Measurements from ENCODE around the gene PLXNA2. TPM values are rescaled to one million over a fixed set of nuclear protein-coding genes. Genes with fewer than 3 reads are reported as not detected.

PLXNA2 gene
- total and polyA plus RNA-seq, 9 donors = 17.8 to 43.3 (median 35.1) TPM

- Histone ChIP-seq H3K9me3 (replicated peaks; ENCODE audit: control insufficient read depth, low read depth, low read length) (no peaks in the 10 kb centered on the region), H3K27ac (ENCODE audit: low read length) (peak overlapping the region; percentile 90), H3K4me3 (ENCODE audit: low read length) (peak overlapping the region; percentile 83), H3K36me3 (ENCODE audit: control insufficient read depth, insufficient read depth, low read length) (peaks cover 12% of the 10 kb centered on the region), H3K4me1 (ENCODE audit: control insufficient read depth, insufficient read depth, low read length) (peaks cover 62% of the 10 kb centered on the region), H3K27me3 (ENCODE audit: control insufficient read depth, insufficient read depth, low read length) (peaks cover 19% of the 10 kb centered on the region)
- under 1% methylated on average over 54 of the region's 54 CpGs for WGBS (ENCODE audit: insufficient coverage)
- DNase-seq = no peak
These were observed 637 bp downstream of the PLXNA2 start for GRCh38 chr1:208243527-208243966.

- H3K4me1 ChIP-seq (ENCODE audit: control insufficient read depth, insufficient read depth, low read length) = peaks cover 60% of the 10 kb centered on the region
- peaks cover 12% of the 10 kb centered on the region for H3K36me3 ChIP-seq (ENCODE audit: control insufficient read depth, insufficient read depth, low read length)
- 1% methylated on average over 54 of the region's 54 CpGs for WGBS (ENCODE audit: insufficient coverage)
- H3K9me3 ChIP-seq (replicated peaks; ENCODE audit: control insufficient read depth, low read depth, low read length) = no peaks in the 10 kb centered on the region
- H3K27ac ChIP-seq (ENCODE audit: low read length) = peak overlapping the region; percentile 67
- peak overlapping the region; percentile 83 for H3K4me3 ChIP-seq (ENCODE audit: low read length)
- peak; percentile 61 for DNase-seq
- peaks cover 19% of the 10 kb centered on the region for H3K27me3 ChIP-seq (ENCODE audit: control insufficient read depth, insufficient read depth, low read length)
These were observed 1.1 kb downstream of the PLXNA2 start for GRCh38 chr1:208242941-208243526.

- Histone ChIP-seq H3K4me3 (ENCODE audit: low read length) (peak overlapping the region; percentile 83), H3K36me3 (ENCODE audit: control insufficient read depth, insufficient read depth, low read length) (peaks cover 17% of the 10 kb centered on the region), H3K27ac (ENCODE audit: low read length) (peak overlapping the region; percentile 67), H3K9me3 (replicated peaks; ENCODE audit: control insufficient read depth, low read depth, low read length) (no peaks in the 10 kb centered on the region), H3K4me1 (ENCODE audit: control insufficient read depth, insufficient read depth, low read length) (peaks cover 63% of the 10 kb centered on the region), H3K27me3 (ENCODE audit: control insufficient read depth, insufficient read depth, low read length) (peaks cover 19% of the 10 kb centered on the region)
- no peak for DNase-seq
- 61% methylated on average over 3 of the region's 3 CpGs for WGBS (ENCODE audit: insufficient coverage)
These were observed 2.0 kb downstream of the PLXNA2 start for GRCh38 chr1:208242146-208242545.

- H3K9me3 ChIP-seq (replicated peaks; ENCODE audit: control insufficient read depth, low read depth, low read length) = no peaks in the 10 kb centered on the region
- H3K27me3 ChIP-seq (ENCODE audit: control insufficient read depth, insufficient read depth, low read length) = peaks cover 19% of the 10 kb centered on the region
- 44% methylated on average over 3 of the region's 5 CpGs for WGBS (ENCODE audit: insufficient coverage)
- H3K4me3 ChIP-seq (ENCODE audit: low read length) = peak overlapping the region; percentile 83
- peaks cover 69% of the 10 kb centered on the region for H3K4me1 ChIP-seq (ENCODE audit: control insufficient read depth, insufficient read depth, low read length)
- peaks cover 23% of the 10 kb centered on the region for H3K36me3 ChIP-seq (ENCODE audit: control insufficient read depth, insufficient read depth, low read length)
- DNase-seq = no peak
- peak overlapping the region; percentile 65 for H3K27ac ChIP-seq (ENCODE audit: low read length)
These were observed 2.7 kb downstream of the PLXNA2 start for GRCh38 chr1:208241512-208241911.

- Histone ChIP-seq H3K4me3 (ENCODE audit: low read length) (peak overlapping the region; percentile 83), H3K36me3 (ENCODE audit: control insufficient read depth, insufficient read depth, low read length) (peaks cover 23% of the 10 kb centered on the region), H3K4me1 (ENCODE audit: control insufficient read depth, insufficient read depth, low read length) (peaks cover 76% of the 10 kb centered on the region), H3K27me3 (ENCODE audit: control insufficient read depth, insufficient read depth, low read length) (peaks cover 19% of the 10 kb centered on the region), H3K9me3 (replicated peaks; ENCODE audit: control insufficient read depth, low read depth, low read length) (no peaks in the 10 kb centered on the region), H3K27ac (ENCODE audit: low read length) (peak overlapping the region; percentile 65)
- WGBS (ENCODE audit: insufficient coverage) = no CpG with 5 or more reads among the region's 3 CpGs
- peak; percentile 65 for DNase-seq
These were observed 3.4 kb downstream of the PLXNA2 start for GRCh38 chr1:208240662-208241355.

- Histone ChIP-seq H3K36me3 (ENCODE audit: control insufficient read depth, insufficient read depth, low read length) (peaks cover 27% of the 10 kb centered on the region), H3K9me3 (replicated peaks; ENCODE audit: control insufficient read depth, low read depth, low read length) (no peaks in the 10 kb centered on the region), H3K4me1 (ENCODE audit: control insufficient read depth, insufficient read depth, low read length) (peaks cover 83% of the 10 kb centered on the region), H3K27ac (ENCODE audit: low read length) (peak overlapping the region; percentile 65), H3K4me3 (ENCODE audit: low read length) (peak overlapping the region; percentile 1), H3K27me3 (ENCODE audit: control insufficient read depth, insufficient read depth, low read length) (peaks cover 19% of the 10 kb centered on the region)
- WGBS (ENCODE audit: insufficient coverage) = 63% methylated on average over 5 of the region's 10 CpGs
- no peak for DNase-seq
These were observed 4.5 kb downstream of the PLXNA2 start for GRCh38 chr1:208239473-208240381.

GRCh38 chr1:208238710-208239472 is 5.3 kb downstream of the PLXNA2 start:
- H3K27me3 ChIP-seq (ENCODE audit: control insufficient read depth, insufficient read depth, low read length) = peaks cover 19% of the 10 kb centered on the region
- WGBS (ENCODE audit: insufficient coverage) = 34% methylated on average over 2 of the region's 9 CpGs
- H3K9me3 ChIP-seq (replicated peaks; ENCODE audit: control insufficient read depth, low read depth, low read length) = no peaks in the 10 kb centered on the region
- peaks cover 88% of the 10 kb centered on the region for H3K4me1 ChIP-seq (ENCODE audit: control insufficient read depth, insufficient read depth, low read length)
- H3K27ac ChIP-seq (ENCODE audit: low read length) = peak overlapping the region; percentile 65
- H3K4me3 ChIP-seq (ENCODE audit: low read length) = no peak overlapping the region
- DNase-seq = peak; percentile 80
- peaks cover 28% of the 10 kb centered on the region for H3K36me3 ChIP-seq (ENCODE audit: control insufficient read depth, insufficient read depth, low read length)

GRCh38 chr1:208237241-208237640 is 6.9 kb downstream of the PLXNA2 start:
- no peaks in the 10 kb centered on the region for H3K9me3 ChIP-seq (replicated peaks; ENCODE audit: control insufficient read depth, low read depth, low read length)
- no peak overlapping the region for H3K27ac ChIP-seq (ENCODE audit: low read length)
- no peak for DNase-seq
- 50% methylated on average over 2 of the region's 8 CpGs for WGBS (ENCODE audit: insufficient coverage)
- H3K27me3 ChIP-seq (ENCODE audit: control insufficient read depth, insufficient read depth, low read length) = peaks cover 13% of the 10 kb centered on the region
- H3K4me1 ChIP-seq (ENCODE audit: control insufficient read depth, insufficient read depth, low read length) = peaks cover 96% of the 10 kb centered on the region
- no peak overlapping the region for H3K4me3 ChIP-seq (ENCODE audit: low read length)
- peaks cover 28% of the 10 kb centered on the region for H3K36me3 ChIP-seq (ENCODE audit: control insufficient read depth, insufficient read depth, low read length)

- Histone ChIP-seq H3K36me3 (ENCODE audit: control insufficient read depth, insufficient read depth, low read length) (peaks cover 24% of the 10 kb centered on the region), H3K27me3 (ENCODE audit: control insufficient read depth, insufficient read depth, low read length) (peaks cover 3% of the 10 kb centered on the region), H3K4me1 (ENCODE audit: control insufficient read depth, insufficient read depth, low read length) (peaks cover 96% of the 10 kb centered on the region), H3K9me3 (replicated peaks; ENCODE audit: control insufficient read depth, low read depth, low read length) (no peaks in the 10 kb centered on the region), H3K27ac (ENCODE audit: low read length) (peak overlapping the region; percentile 86), H3K4me3 (ENCODE audit: low read length) (no peak overlapping the region)
- 39% methylated on average over 8 of the region's 17 CpGs for WGBS (ENCODE audit: insufficient coverage)
- DNase-seq = peak; percentile 88
These were observed 8.0 kb downstream of the PLXNA2 start for GRCh38 chr1:208235982-208236761.

Measured in muscle of leg (tissue), 11 donors.